Retinal pigment epithelial cell (primary cell): ENCODE results near the gene HOXA10.

Experiments used
- DNase-seq: peaks from one replicate; pipeline ENCODE4 v3.0.0-alpha.2; 2010; ENCODE audit warnings: low read depth
- H3K4me3 ChIP-seq: 2 replicates; pipeline ENCODE4 v1.5.1; 2011; ENCODE audit warnings: mild to moderate bottlenecking, low read length, control low read depth, moderate library complexity
- TF ChIP-seq, protein P1 (sequence below): conservative IDR thresholded peaks from 2 replicates; pipeline ENCODE4 v1.5.1; 2011; ENCODE audit warnings: low read depth, low read length, control low read depth, inconsistent platforms

Gene HOXA10

DNA sequence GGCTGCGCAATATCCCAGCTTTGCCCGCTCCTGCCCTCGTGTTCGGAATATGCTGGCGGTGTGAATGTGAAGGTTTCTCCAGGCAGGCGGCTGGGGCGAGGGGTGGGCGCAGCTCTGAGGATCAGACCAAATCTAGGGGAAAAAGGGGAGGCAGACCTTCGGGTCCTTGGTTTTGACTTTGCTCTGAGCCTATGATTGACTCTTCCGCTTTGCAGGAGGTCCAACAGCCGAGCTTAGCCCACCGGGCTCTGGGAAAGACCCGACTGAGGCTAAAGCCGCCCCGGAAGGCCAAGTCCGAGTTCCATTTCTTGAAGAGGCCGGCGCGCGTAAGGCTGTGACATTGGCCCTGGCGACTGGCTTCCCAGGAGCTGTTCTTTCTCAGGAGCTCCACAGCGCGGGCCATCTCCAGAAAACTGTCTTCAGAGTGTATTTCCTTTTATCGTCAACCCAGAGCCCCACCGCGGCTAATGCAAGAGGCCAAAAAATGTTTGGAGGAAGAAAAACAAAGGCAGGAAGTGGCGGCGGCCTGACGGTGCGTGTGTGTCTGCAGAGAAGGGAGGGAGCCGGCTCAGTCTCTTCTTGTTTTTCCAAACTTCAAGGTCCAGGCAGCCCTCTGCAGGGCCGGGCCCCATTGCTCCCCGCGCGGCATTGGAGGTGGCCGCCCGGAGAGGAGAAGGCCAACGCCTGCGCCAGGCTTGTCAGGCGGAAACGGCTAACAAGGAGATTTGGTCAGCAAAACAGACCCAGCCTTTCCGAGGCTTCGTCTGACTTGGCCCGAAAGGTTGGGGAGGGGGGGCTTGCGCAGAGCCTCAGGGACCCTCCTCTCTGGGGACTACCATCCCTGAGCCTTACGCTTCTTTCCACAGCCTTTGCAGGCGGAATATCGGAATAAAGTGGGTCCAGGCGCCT is 14.5 kb upstream of the HOXA10 start:
- TF ChIP-seq, protein P1, sequence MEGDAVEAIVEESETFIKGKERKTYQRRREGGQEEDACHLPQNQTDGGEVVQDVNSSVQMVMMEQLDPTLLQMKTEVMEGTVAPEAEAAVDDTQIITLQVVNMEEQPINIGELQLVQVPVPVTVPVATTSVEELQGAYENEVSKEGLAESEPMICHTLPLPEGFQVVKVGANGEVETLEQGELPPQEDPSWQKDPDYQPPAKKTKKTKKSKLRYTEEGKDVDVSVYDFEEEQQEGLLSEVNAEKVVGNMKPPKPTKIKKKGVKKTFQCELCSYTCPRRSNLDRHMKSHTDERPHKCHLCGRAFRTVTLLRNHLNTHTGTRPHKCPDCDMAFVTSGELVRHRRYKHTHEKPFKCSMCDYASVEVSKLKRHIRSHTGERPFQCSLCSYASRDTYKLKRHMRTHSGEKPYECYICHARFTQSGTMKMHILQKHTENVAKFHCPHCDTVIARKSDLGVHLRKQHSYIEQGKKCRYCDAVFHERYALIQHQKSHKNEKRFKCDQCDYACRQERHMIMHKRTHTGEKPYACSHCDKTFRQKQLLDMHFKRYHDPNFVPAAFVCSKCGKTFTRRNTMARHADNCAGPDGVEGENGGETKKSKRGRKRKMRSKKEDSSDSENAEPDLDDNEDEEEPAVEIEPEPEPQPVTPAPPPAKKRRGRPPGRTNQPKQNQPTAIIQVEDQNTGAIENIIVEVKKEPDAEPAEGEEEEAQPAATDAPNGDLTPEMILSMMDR = no peak
- DNase-seq = no peak
- H3K4me3 ChIP-seq = no peak overlapping the region

DNA sequence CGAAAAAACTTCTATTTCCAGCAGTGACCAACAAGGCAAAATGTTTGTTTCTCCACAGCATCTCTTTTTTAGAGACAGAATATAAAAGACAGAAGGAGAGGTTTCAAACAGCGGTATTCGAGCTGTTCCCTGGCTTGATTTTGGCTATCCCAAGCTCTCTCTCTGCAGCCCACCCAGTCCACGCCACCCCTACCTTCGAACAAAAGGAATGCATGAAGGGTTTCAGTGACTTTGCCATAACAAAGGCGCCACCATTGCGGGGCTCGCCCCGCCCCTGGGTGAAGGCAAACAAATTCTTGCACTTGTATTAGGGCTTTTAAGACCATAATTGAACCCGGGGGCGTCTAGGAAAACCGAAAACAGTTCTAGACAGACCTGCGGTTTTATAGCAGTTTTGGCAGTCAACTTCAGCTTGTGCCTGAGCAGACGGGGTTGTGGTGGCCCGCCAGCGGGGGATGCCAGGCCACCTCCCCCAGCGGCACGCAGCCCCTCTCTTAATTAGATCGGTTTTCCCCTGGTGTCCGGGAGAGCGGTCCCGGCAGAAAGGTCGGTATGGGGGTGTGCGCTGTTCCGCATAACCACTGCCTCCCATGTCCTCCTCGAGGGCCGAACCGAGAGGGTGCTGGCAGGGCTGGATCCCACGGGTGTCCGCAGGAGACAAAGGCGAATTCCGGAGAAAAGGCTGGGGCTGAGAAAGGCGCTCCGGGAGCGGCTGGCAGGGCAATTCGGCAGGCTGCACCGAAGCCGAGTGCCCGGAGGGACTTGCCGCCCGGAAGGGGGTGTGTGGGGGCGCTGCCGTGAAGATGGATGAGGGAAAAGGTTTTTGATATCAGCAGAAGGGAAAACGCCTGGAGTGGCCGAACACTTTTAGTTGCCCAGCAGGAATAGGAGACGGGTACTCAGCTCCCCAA is 13.6 kb upstream of the HOXA10 start:
- TF ChIP-seq, protein P1 = no peak
- no peak overlapping the region for H3K4me3 ChIP-seq
- DNase-seq = no peak

DNA sequence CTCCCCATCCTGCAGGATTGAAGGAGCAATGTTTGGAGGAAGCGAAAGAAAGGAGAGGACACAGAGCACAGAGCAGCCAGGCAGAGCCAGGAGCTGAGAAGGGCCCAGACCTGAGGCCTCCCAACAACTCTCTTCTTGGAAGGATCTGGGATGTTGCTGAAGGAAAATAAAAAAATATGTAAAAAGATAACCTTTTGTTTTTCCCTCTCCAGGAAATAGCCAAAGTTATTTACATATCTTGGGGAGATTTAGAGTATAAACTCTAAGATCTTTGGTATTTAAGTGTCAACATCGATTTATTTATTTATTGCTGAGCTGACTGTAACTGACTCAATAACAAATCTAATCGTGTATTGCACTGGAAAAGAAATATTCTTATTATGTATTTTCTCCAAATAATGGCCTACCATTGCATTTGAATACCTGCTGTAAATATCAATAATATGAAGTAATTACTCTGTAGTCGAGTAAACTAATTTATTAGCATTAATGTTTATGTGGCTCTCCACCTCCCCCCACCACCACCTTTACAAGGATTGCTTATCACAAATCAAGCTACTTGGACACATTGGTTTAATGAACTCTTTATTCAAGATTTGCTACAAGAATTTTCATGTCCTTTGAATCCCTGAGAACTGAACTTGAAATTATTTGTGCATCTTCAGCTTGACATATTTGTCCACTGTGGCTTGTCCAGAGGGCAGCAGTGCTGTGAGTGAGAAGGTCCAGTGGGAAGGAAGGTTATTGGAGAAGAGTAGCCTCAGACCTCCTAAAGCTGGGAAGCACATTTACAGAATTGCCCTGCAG is 12.8 kb upstream of the HOXA10 start:
- TF ChIP-seq, protein P1 = no peak
- DNase-seq = no peak
- no peak overlapping the region for H3K4me3 ChIP-seq

DNA sequence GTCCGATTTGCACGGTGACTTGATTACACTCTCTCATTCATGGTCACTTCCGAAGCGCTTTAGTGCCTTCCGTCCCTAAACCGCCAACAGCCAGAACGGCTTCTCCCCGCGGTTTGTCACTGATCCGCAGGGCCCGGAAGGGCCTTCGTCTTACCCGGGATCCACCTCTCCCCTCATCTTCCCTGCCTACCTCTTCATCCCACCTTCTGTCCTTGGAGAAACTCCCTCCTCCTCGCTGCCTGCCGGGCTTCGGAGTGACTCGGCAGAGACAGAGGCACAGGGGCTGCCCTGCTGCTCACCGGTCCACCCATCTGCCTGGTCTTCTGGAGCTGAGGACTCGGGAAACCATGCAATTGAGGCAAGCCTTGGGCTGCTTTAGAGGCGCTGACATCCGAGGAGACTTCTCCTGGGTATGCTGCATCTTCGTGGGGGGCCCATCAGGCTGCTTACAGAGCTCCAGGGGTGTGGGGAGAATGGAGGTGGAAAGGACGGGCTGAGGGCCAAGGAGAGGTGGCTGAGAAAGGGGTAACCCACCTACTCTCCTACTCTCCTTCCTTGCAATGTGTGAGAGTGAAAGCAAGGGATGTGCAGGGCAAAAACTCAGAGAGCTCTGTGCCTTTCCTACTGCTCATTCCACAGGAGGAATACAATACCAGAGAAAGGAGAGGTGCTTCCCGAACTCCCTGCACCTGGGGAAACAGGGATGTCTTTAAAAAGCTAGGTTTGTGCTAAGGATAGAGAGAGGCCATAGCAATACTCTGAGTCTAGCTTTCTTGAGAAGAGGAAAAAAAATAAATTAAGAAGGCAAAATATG is 11.9 kb upstream of the HOXA10 start:
- no peak for DNase-seq
- TF ChIP-seq, protein P1 = no peak
- H3K4me3 ChIP-seq = no peak overlapping the region

DNA sequence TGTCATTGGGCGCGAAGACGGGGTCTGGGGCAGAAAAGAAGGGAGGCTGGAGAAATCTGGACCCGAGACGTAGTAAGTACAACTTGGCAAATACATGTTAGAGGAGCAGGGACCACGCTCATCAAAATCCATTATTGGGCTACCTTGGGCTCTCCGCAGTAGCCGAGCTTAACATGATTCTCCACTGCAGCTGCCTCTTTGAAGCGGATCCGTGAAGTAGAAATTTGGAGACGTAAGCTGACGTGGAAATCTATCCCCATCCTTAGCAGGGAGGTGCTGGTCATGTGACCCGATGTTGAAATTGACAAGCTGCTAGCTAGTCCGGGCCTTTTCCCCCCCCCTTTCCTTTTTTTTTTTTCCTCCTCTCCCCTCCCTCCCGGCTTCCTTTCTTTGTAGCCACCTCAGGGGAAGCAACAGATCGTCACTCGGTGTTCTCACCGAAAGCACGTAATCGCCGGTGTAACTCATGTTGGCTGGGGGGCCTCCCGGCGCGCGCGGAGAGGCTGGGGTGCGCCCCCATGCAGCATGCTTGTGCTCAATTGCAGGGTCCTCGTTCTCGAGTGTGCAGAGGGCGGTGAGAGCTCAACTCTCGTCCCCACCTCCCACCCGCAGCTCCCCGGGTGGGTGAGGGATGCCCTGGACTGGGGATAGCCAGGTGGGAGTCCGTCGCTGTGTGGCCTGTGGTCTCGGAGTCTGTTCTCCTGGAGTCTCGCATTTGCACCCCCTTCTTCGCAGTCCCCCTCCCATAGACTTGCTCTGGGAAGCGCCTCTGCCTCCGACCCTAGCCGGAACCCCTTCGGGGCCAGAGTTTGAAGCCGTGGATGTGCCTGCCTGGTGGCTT is 11.1 kb upstream of the HOXA10 start, which contains the start of gene HOXA11:
TSS of gene HOXA11 (minus strand) at position 220 of the 841 bp plus-strand sequence. CDS start at position 132, 88 bp downstream.
- DNase-seq = no peak
- TF ChIP-seq, protein P1 = no peak
- H3K4me3 ChIP-seq = peak within 1 kb of the TSS; percentile 21
